Measurements from ENCODE around the gene LRRN1. TPM values are rescaled to one million over a fixed set of nuclear protein-coding genes. Genes with fewer than 3 reads are reported as not detected.
A peak's percentile ranks its signal among the peaks of the same experiment; 100 is the strongest.

The LRRN1 gene
- total and polyA plus RNA-seq, 2 donors (not counting 1 experiment from before 2014, with no cell fraction given) = 0.02 to 0.33 TPM

- Histone ChIP-seq H4K20me1 (ENCODE audit: control insufficient read depth, extremely low read depth, insufficient read depth, low read length) (no peaks in the 10 kb centered on the region), H3K4me3 (replicated peaks in 1 of 4; ENCODE audit: control extremely low read depth in 1 of 4, insufficient read depth in 1 of 4, low read depth in 3 of 4, low read length in 4 of 4) (no peak overlapping the region), H3K79me2 (ENCODE audit: control insufficient read depth, insufficient read depth, low read length) (no peaks in the 10 kb centered on the region), H3K4me2 (ENCODE audit: extremely low read depth, insufficient read depth, low read length) (no peak overlapping the region), H3K36me3 (ENCODE audit: control insufficient read depth, insufficient read depth, low read length) (no peaks in the 10 kb centered on the region), H3K4me1 (ENCODE audit: control insufficient read depth, extremely low read depth, insufficient read depth, low read length) (no peaks in the 10 kb centered on the region), H3K27ac (ENCODE audit: insufficient read depth, low read length) (no peak overlapping the region), H3K9me3 (ENCODE audit: control insufficient read depth, insufficient read depth, low read depth, low read length) (no peaks in the 10 kb centered on the region), H3K9ac (ENCODE audit: insufficient read depth, low read length) (no peak overlapping the region), H2AFZ (ENCODE audit: low read length) (no peak overlapping the region), H3K27me3 (ENCODE audit: control insufficient read depth, insufficient read depth, low read length) (no peaks in the 10 kb centered on the region)
- no peak for TF ChIP-seq EZH2 (IDR thresholded peaks at IDR 0.05; ENCODE audit: low read length, missing control alignments)
- TF ChIP-seq, protein P1, sequence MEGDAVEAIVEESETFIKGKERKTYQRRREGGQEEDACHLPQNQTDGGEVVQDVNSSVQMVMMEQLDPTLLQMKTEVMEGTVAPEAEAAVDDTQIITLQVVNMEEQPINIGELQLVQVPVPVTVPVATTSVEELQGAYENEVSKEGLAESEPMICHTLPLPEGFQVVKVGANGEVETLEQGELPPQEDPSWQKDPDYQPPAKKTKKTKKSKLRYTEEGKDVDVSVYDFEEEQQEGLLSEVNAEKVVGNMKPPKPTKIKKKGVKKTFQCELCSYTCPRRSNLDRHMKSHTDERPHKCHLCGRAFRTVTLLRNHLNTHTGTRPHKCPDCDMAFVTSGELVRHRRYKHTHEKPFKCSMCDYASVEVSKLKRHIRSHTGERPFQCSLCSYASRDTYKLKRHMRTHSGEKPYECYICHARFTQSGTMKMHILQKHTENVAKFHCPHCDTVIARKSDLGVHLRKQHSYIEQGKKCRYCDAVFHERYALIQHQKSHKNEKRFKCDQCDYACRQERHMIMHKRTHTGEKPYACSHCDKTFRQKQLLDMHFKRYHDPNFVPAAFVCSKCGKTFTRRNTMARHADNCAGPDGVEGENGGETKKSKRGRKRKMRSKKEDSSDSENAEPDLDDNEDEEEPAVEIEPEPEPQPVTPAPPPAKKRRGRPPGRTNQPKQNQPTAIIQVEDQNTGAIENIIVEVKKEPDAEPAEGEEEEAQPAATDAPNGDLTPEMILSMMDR (conservative IDR thresholded peaks at IDR 0.05 in 1 of 2, IDR thresholded peaks at IDR 0.05 in 1 of 2; ENCODE audit: low read depth in 1 of 2, low read length in 2 of 2) = no peak
- DNase-seq (ENCODE audit: low read depth in 2 of 2) = peak in 1 of 2 donors; percentile 29
These were observed 43.1 kb downstream of the LRRN1 start for GRCh38 chr3:3842356-3842755.

DNA sequence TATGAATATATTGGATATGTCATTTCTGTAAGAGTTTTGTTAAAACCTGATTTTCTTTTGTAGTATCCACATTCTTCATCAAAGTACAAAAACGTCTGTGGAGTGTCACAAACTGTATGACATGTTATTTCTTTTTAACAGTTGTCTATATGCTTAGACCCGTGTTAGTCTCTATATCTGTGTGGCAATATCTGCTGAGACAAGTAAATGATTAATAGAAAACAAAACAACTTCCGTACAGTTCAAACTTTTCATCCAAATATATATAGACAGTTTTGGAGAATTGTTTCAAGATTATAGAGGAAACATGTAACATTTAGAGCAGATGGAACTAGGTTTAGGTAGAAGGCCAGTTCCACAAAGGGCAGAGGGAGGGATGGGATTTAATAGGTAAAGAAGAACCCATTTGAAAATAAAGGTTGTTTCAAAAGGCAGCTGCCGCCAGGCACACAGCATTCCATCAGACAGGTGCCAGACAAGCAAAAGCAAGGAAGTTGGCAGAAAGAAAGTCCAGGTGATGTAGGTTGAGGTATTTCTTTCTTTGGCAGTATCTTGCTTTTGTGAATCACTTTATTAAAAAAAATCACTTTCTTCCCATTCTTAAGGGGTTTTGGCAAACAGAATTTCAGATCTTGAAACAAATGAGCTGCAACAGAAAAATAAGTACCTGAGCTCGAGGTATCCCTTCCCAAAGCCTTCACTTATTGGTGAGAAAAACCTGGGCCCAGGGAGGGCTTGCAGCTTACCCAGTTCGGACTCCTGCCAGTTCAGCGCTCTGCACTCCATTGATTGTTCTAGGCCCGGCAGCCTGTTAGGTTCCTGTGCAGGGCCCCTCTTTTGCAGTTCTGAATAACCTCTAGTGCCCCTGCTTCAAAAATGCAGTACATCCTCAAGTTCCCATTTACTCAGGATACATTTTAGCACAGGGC is 49.0 kb downstream of the LRRN1 start:
- H3K9me3 ChIP-seq (ENCODE audit: control insufficient read depth, insufficient read depth, low read depth, low read length) = no peaks in the 10 kb centered on the region
- no peak overlapping the region for H3K9ac ChIP-seq (ENCODE audit: insufficient read depth, low read length)
- H3K27ac ChIP-seq (ENCODE audit: insufficient read depth, low read length) = no peak overlapping the region
- no peaks in the 10 kb centered on the region for H3K79me2 ChIP-seq (ENCODE audit: control insufficient read depth, insufficient read depth, low read length)
- TF ChIP-seq, protein P1 (conservative IDR thresholded peaks at IDR 0.05 in 1 of 2, IDR thresholded peaks at IDR 0.05 in 1 of 2; ENCODE audit: low read depth in 1 of 2, low read length in 2 of 2) = no peak
- no peak for TF ChIP-seq EZH2 (IDR thresholded peaks at IDR 0.05; ENCODE audit: low read length, missing control alignments)
- H3K4me3 ChIP-seq (replicated peaks in 1 of 4; ENCODE audit: control extremely low read depth in 1 of 4, insufficient read depth in 1 of 4, low read depth in 3 of 4, low read length in 4 of 4) = no peak overlapping the region
- no peak overlapping the region for H2AFZ ChIP-seq (ENCODE audit: low read length)
- H3K4me1 ChIP-seq (ENCODE audit: control insufficient read depth, extremely low read depth, insufficient read depth, low read length) = no peaks in the 10 kb centered on the region
- H3K36me3 ChIP-seq (ENCODE audit: control insufficient read depth, insufficient read depth, low read length) = no peaks in the 10 kb centered on the region
- no peaks in the 10 kb centered on the region for H4K20me1 ChIP-seq (ENCODE audit: control insufficient read depth, extremely low read depth, insufficient read depth, low read length)
- no peak overlapping the region for H3K4me2 ChIP-seq (ENCODE audit: extremely low read depth, insufficient read depth, low read length)
- no peaks in the 10 kb centered on the region for H3K27me3 ChIP-seq (ENCODE audit: control insufficient read depth, insufficient read depth, low read length)
- no peak for DNase-seq (ENCODE audit: low read depth in 2 of 2)

- Histone ChIP-seq H3K27me3 (ENCODE audit: control insufficient read depth, insufficient read depth, low read length) (no peaks in the 10 kb centered on the region), H3K79me2 (ENCODE audit: control insufficient read depth, insufficient read depth, low read length) (no peaks in the 10 kb centered on the region), H4K20me1 (ENCODE audit: control insufficient read depth, extremely low read depth, insufficient read depth, low read length) (no peaks in the 10 kb centered on the region), H3K4me2 (ENCODE audit: extremely low read depth, insufficient read depth, low read length) (no peak overlapping the region), H3K4me1 (ENCODE audit: control insufficient read depth, extremely low read depth, insufficient read depth, low read length) (no peaks in the 10 kb centered on the region), H2AFZ (ENCODE audit: low read length) (no peak overlapping the region), H3K27ac (ENCODE audit: insufficient read depth, low read length) (no peak overlapping the region), H3K9me3 (ENCODE audit: control insufficient read depth, insufficient read depth, low read depth, low read length) (no peaks in the 10 kb centered on the region), H3K9ac (ENCODE audit: insufficient read depth, low read length) (no peak overlapping the region), H3K4me3 (replicated peaks in 1 of 4; ENCODE audit: control extremely low read depth in 1 of 4, insufficient read depth in 1 of 4, low read depth in 3 of 4, low read length in 4 of 4) (no peak overlapping the region), H3K36me3 (ENCODE audit: control insufficient read depth, insufficient read depth, low read length) (no peaks in the 10 kb centered on the region)
- TF ChIP-seq, protein P1 (conservative IDR thresholded peaks at IDR 0.05 in 1 of 2, IDR thresholded peaks at IDR 0.05 in 1 of 2; ENCODE audit: low read depth in 1 of 2, low read length in 2 of 2) = no peak
- TF ChIP-seq EZH2 (IDR thresholded peaks at IDR 0.05; ENCODE audit: low read length, missing control alignments) = no peak
- DNase-seq (ENCODE audit: low read depth in 2 of 2) = no peak
These were observed 49.7 kb downstream of the LRRN1 start for GRCh38 chr3:3848923-3849275.

Measured in fibroblast of lung (primary cell).